Testis (tissue), 3 donors: Measurements from ENCODE around the gene ZHX3. TPM values are rescaled to one million over a fixed set of nuclear protein-coding genes. Genes with fewer than 3 reads are reported as not detected.
"Not testable (repeated sequence)": the region's sequence is repeated elsewhere in the genome, so short reads cannot be mapped to it uniquely, and the experiment has no call there.

Experiments
- DNase-seq: peaks from one replicate; pipeline ENCODE4 v3.0.0-alpha.2; 2019
- H3K27ac ChIP-seq, 2 donors: fragments of 200-600 bp; sonication (generic); one replicate each; pipeline ENCODE4 v1.5.1; 2019
- H3K27me3 ChIP-seq: fragments of 200-600 bp; sonication (generic); one replicate; pipeline ENCODE4 v1.5.1; 2019
- H3K36me3 ChIP-seq: fragments of 200-600 bp; sonication (generic); one replicate; pipeline ENCODE4 v1.5.1; 2017; ENCODE audit warnings: low read depth; ENCODE audit errors: missing control alignments
- H3K4me1 ChIP-seq: fragments of 200-600 bp; sonication (generic); one replicate; pipeline ENCODE4 v1.5.1; 2019
- H3K4me3 ChIP-seq, 2 donors: fragments of 200-600 bp; sonication (generic); one replicate each; pipeline ENCODE4 v1.5.1; 2017 to 2019
- H3K9me3 ChIP-seq: fragments of 200-600 bp; sonication (generic); one replicate; pipeline ENCODE4 v1.5.1; 2017
- CTCF ChIP-seq, 3 experiments: fragments of 450-650 bp in 2 of 3; fragments of 200-600 bp in 1 of 3; sonication (generic) in 1 of 3; IDR thresholded peaks; one replicate each; pipeline ENCODE4 v1.5.1; 2016 to 2019; ENCODE audit warnings: antibody characterized with exemption in 3 of 3, mild to moderate bottlenecking in 2 of 3, moderate library complexity in 1 of 3
- POLR2A ChIP-seq: fragments of 450-650 bp; IDR thresholded peaks from one replicate; pipeline ENCODE4 v1.6.1; 2017; ENCODE audit warnings: antibody characterized with exemption, mild to moderate bottlenecking, moderate library complexity
- WGBS, 2 donors: methylation state at CpG; one replicate each; pipeline ENCODE4 v1.1.5; 2018; 5-methylcytosine and 5-hydroxymethylcytosine counted together
- intact Hi-C: fragments of 100-400 bp; cut with DNase I; formaldehyde crosslinking; loops from one replicate; pipeline ENCODE4 v1.15.1; 2023; ENCODE audit warnings: low total_unique reads
- polyA plus RNA-seq: library from polyadenylated mRNA; stranded (reverse); fragments of 350-450 nt; fragmentation: Illumina TruSeq; extraction: RNeasy Lipid Tissue Mini Kit (QIAGEN cat#74804); gene quantifications from one replicate; pipeline ENCODE4 v1.2.3, GENCODE V29; 2014; ENCODE audit warnings: low read depth, low replicate concordance; ENCODE audit not compliant: insufficient read depth
- total RNA-seq, 2 donors: library from RNA; depleted of rRNA; stranded (reverse); fragments of >200 nt; gene quantifications; one replicate each; pipeline ENCODE4 v1.2.3, GENCODE V29; 2016

The ZHX3 gene
- total and polyA plus RNA-seq, 3 donors from 2014 or later, result 35.1 to 103 (median 55.7) TPM

GRCh38 chr20:41135888-41136679, 181.4 kb downstream of the ZHX3 start:
- no peaks in the 10 kb centered on the region for H3K36me3 ChIP-seq
- TF ChIP-seq POLR2A, result no peak
- TF ChIP-seq CTCF (IDR thresholded peaks at IDR 0.05), result no peak
- WGBS, 2 donors, result 21 to 27% methylated on average over 23 of the region's 23 CpGs

GRCh38 chr20:41135187-41135887, 182.2 kb downstream of the ZHX3 start:
- H3K36me3 ChIP-seq, result no peaks in the 10 kb centered on the region
- WGBS, 2 donors, result 61 to 65% methylated on average over 8 to 13 of the region's 13 CpGs
- TF ChIP-seq CTCF (IDR thresholded peaks at IDR 0.05), result peak; percentile 14 to 48 (median 31)
- TF ChIP-seq POLR2A, result no peak
- H3K27ac ChIP-seq, result no peak overlapping the region
- peak overlapping the region in 1 of 2 donors; percentile 69 for H3K4me3 ChIP-seq
- H3K27me3 ChIP-seq, result no peaks in the 10 kb centered on the region
- intact Hi-C loops, result no loop called here
- DNase-seq, result peak; percentile 51
- peaks cover 9% of the 10 kb centered on the region for H3K4me1 ChIP-seq
- no peaks in the 10 kb centered on the region for H3K9me3 ChIP-seq

More at GRCh38 chr20:41135888-41136679, 181.4 kb downstream of the ZHX3 start:
- Histone ChIP-seq H3K4me1 (peaks cover 13% of the 10 kb centered on the region), H3K27me3 (no peaks in the 10 kb centered on the region), H3K27ac (peak overlapping the region; percentile 86 to 97), H3K9me3 (no peaks in the 10 kb centered on the region), H3K4me3 (peak overlapping the region; percentile 69 to 98)
- no peak for DNase-seq
- intact Hi-C loops, result no loop called here

GRCh38 chr20:41134362-41135186, 183.0 kb downstream of the ZHX3 start:
- H3K27ac ChIP-seq, result no peak overlapping the region
- peaks cover 9% of the 10 kb centered on the region for H3K4me1 ChIP-seq
- no peak for DNase-seq
- TF ChIP-seq CTCF (IDR thresholded peaks at IDR 0.05), result no peak
- TF ChIP-seq POLR2A, result no peak
- no peak overlapping the region for H3K4me3 ChIP-seq
- H3K27me3 ChIP-seq, result no peaks in the 10 kb centered on the region
- no peaks in the 10 kb centered on the region for H3K36me3 ChIP-seq
- 79 to 89% methylated on average over 9 of the region's 9 CpGs for WGBS, 2 donors
- intact Hi-C loops, result no loop called here
- H3K9me3 ChIP-seq, result no peaks in the 10 kb centered on the region

- no peak overlapping the region for H3K4me3 ChIP-seq
- H3K27ac ChIP-seq, result no peak overlapping the region
- intact Hi-C loops, result no loop called here
- WGBS, 2 donors, result 70 to 86% methylated on average over 7 of the region's 7 CpGs
- TF ChIP-seq POLR2A, result no peak
- no peak for TF ChIP-seq CTCF (IDR thresholded peaks at IDR 0.05)
- no peaks in the 10 kb centered on the region for H3K36me3 ChIP-seq
- peaks cover 3% of the 10 kb centered on the region for H3K4me1 ChIP-seq
- no peaks in the 10 kb centered on the region for H3K27me3 ChIP-seq
- H3K9me3 ChIP-seq, result no peaks in the 10 kb centered on the region
- no peak for DNase-seq
Measured at GRCh38 chr20:41133709-41134361, 183.7 kb downstream of the ZHX3 start.

GRCh38 chr20:41132388-41132775, 185.1 kb downstream of the ZHX3 start:
- intact Hi-C loops, H3K4me1 ChIP-seq, H3K36me3 ChIP-seq, H3K27ac ChIP-seq, DNase-seq, H3K9me3 ChIP-seq, H3K27me3 ChIP-seq, H3K4me3 ChIP-seq: not testable (repeated sequence)
- WGBS, 2 donors, result 87 to 90% methylated on average over 9 of the region's 9 CpGs
